Measurements from ENCODE around the gene SP2. TPM values are rescaled to one million over a fixed set of nuclear protein-coding genes. Genes with fewer than 3 reads are reported as not detected.

SP2 gene
- polyA plus RNA-seq, 3 donors from 2014 or later: 2.0 to 13.7 (median 5.0) TPM

Other genes starting within 250 kb of the SP2 start
- 10 to 100 TPM; 15.8 to 27.9 (median 17.3) TPM for gene KPNB1, start 246.3 kb upstream of the SP2 start, polyA plus RNA-seq
- gene TBKBP1, start 202.1 kb upstream of the SP2 start, polyA plus RNA-seq: 1 to 10 TPM; 1.3 to 2.3 (median 2.2) TPM
- 100 to 1,000 TPM; 199 to 385 (median 225) TPM for gene TBX21, start 163.0 kb upstream of the SP2 start, polyA plus RNA-seq
- 1 to 10 TPM; 2.7 to 7.5 (median 3.8) TPM for gene OSBPL7, start 74.4 kb upstream of the SP2 start, polyA plus RNA-seq
- 100 to 1,000 TPM in 2 of 3 donors, 10 to 100 TPM in 1; 50.5 to 189 (median 114) TPM for gene MRPL10, start 64.7 kb upstream of the SP2 start, polyA plus RNA-seq
- under 1 TPM in 2 of 3 donors, not detected in 1; 0.66 to 0.82 TPM for gene LRRC46, start 64.6 kb upstream of the SP2 start, polyA plus RNA-seq
- 10 to 100 TPM; 17.7 to 41.2 (median 22.5) TPM for gene SCRN2, start 55.0 kb upstream of the SP2 start, polyA plus RNA-seq
- not detected for gene SP6, start 45.1 kb upstream of the SP2 start, polyA plus RNA-seq
- 10 to 100 TPM; 14.3 to 21.2 (median 18.6) TPM for gene PNPO, start 45.3 kb downstream of the SP2 start, polyA plus RNA-seq
- gene PRR15L, start 61.6 kb downstream of the SP2 start, polyA plus RNA-seq: under 1 TPM in 1 of 3 donors, not detected in 2; 0.16 TPM
- 10 to 100 TPM; 66.3 to 97.2 (median 84.0) TPM for gene CDK5RAP3, start 74.9 kb downstream of the SP2 start, polyA plus RNA-seq
- 10 to 100 TPM; 38.9 to 64.2 (median 41.3) TPM for gene COPZ2, start 141.6 kb downstream of the SP2 start, polyA plus RNA-seq
- gene NFE2L1, start 152.1 kb downstream of the SP2 start, polyA plus RNA-seq: 10 to 100 TPM in 1 of 3 donors, 1 to 10 TPM in 2; 5.9 to 18.4 (median 7.1) TPM
- gene CBX1, start 205.2 kb downstream of the SP2 start, polyA plus RNA-seq: 10 to 100 TPM; 19.3 to 30.0 (median 27.0) TPM
- 10 to 100 TPM; 37.1 to 44.7 (median 41.2) TPM for gene SNX11, start 211.5 kb downstream of the SP2 start, polyA plus RNA-seq

Measured in immature natural killer cell (primary cell).